HEK293T (cell line): ENCODE data around the gene CFHR2.

Source experiments
- BHLHE40 ChIP-seq: fragments of 450-650 bp; IDR thresholded peaks from 2 replicates; pipeline ENCODE4 v1.6.1; 2016; ENCODE audit warnings: mild to moderate bottlenecking, moderate library complexity, borderline replicate concordance
- FOXA1 ChIP-seq: fragments of 450-650 bp; IDR thresholded peaks from 2 replicates; pipeline ENCODE4 v1.6.1; 2016; ENCODE audit warnings: mild to moderate bottlenecking
- HDGF ChIP-seq: fragments of 450-650 bp; IDR thresholded peaks from 2 replicates; pipeline ENCODE4 v1.6.1; 2017; ENCODE audit warnings: antibody characterized with exemption, borderline replicate concordance
- LEF1 ChIP-seq: fragments of 450-650 bp; IDR thresholded peaks from 2 replicates; pipeline ENCODE4 v1.6.1; 2017; ENCODE audit warnings: mild to moderate bottlenecking, borderline replicate concordance
- NFRKB ChIP-seq: fragments of 450-650 bp; IDR thresholded peaks from 2 replicates; pipeline ENCODE4 v1.6.1; 2016; ENCODE audit warnings: mild to moderate bottlenecking, moderate library complexity
- SUZ12 ChIP-seq: fragments of 450-650 bp; IDR thresholded peaks from 2 replicates; pipeline ENCODE4 v1.6.1; 2016; ENCODE audit warnings: mild to moderate bottlenecking

DNA sequence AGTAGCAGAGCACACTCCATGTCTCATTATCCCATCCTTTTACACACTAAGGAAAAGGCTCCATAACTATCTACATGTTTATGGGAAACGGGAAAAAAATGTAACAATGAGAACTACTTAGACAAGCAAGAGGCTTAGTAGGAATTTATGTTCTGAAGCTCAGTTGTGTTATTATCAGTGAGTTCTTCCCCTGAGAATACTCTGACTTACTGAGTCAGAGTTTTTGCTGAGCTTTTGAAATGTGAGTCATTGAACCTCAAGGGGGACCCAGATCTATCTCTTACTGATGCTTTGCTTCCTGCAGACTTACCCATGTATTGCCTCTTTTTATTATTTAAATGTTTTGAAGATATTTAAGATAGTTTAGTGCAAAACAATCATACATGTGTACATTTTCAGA lies 53.9 kb downstream of the CFHR2 start:
- TF ChIP-seq HDGF (no peak), BHLHE40 (no peak), LEF1 (no peak), FOXA1 (no peak), SUZ12 (no peak), NFRKB (no peak)
